Stomach (tissue), 9 donors: ENCODE data around the gene GRWD1. TPM values are rescaled to one million over a fixed set of nuclear protein-coding genes. Genes with fewer than 3 reads are reported as not detected.

ENCODE experiments used
- DNase-seq, 2 donors: peaks; one replicate each; pipeline versions ENCODE4 v3.0.0 to v3.0.0-alpha.2; 2013 to 2019
- H3K27ac ChIP-seq, 5 donors: fragments of 200-600 bp in 4 of 5; sonication (generic) in 4 of 5; one replicate each; pipeline ENCODE4 v1.5.1; 2013 to 2019; ENCODE audit warnings: mild to moderate bottlenecking in 1 of 5, moderate library complexity in 1 of 5
- H3K27me3 ChIP-seq, 3 donors: fragments of 200-600 bp; sonication (generic); one replicate each; pipeline ENCODE4 v1.5.1; 2017 to 2019; ENCODE audit warnings: mixed run types in 1 of 3
- H3K36me3 ChIP-seq, 4 donors: fragments of 200-600 bp; sonication (generic); 1 replicate in 3 of 4; 2 replicates in 1 of 4; pipeline ENCODE4 v1.5.1; 2016 to 2019
- H3K4me1 ChIP-seq, 4 donors: fragments of 200-600 bp; sonication (generic); one replicate each; pipeline ENCODE4 v1.5.1; 2016 to 2019
- H3K4me3 ChIP-seq, 4 donors: fragments of 200-600 bp; sonication (generic) in 3 of 4; one replicate each; pipeline ENCODE4 v1.5.1; 2016 to 2019; ENCODE audit warnings: mild to moderate bottlenecking in 1 of 4
- H3K9me3 ChIP-seq, 4 donors: fragments of 200-600 bp; sonication (generic); one replicate each; pipeline ENCODE4 v1.5.1; 2016 to 2019
- CTCF ChIP-seq, 7 experiments: fragments of 450-650 bp in 4 of 7; fragments of 200-600 bp in 3 of 7; sonication (generic) in 3 of 7; IDR thresholded peaks; one replicate each; pipeline ENCODE4 v1.5.1; 2016 to 2019; ENCODE audit warnings: antibody characterized with exemption in 7 of 7, control low read depth in 2 of 7, mild to moderate bottlenecking in 1 of 7
- EP300 ChIP-seq: sonication (generic); formaldehyde crosslinking; IDR thresholded peaks from one replicate; pipeline ENCODE4 v1.6.1; 2017; ENCODE audit warnings: antibody characterized with exemption
- POLR2A ChIP-seq, 4 donors: fragments of 450-650 bp; IDR thresholded peaks; one replicate each; pipeline ENCODE4 v1.6.1; 2016; ENCODE audit warnings: antibody characterized with exemption in 4 of 4, control low read depth in 2 of 4, mild to moderate bottlenecking in 1 of 4, moderate library complexity in 1 of 4
- POLR2AphosphoS5 ChIP-seq, 3 donors: sonication (generic); formaldehyde crosslinking; IDR thresholded peaks; one replicate each; pipeline ENCODE4 v1.6.1; 2016; ENCODE audit warnings: antibody characterized with exemption in 3 of 3
- WGBS, 5 donors: extraction: QIAGEN DNeasy Blood & Tissue Kit in 3 of 5; methylation state at CpG; one replicate each; pipeline versions ENCODE4 v1.1.5 to v1.1.7; 2013 to 2018; 5-methylcytosine and 5-hydroxymethylcytosine counted together
- intact Hi-C: fragments of 100-400 bp; cut with DNase I; formaldehyde crosslinking; loops from one replicate; pipeline ENCODE4 v1.15.1; 2023; ENCODE audit warnings: low total_unique reads
- polyA plus RNA-seq, 3 donors: library from polyadenylated mRNA; stranded (reverse); fragments of 200-250 nt; gene quantifications; one replicate each; pipeline ENCODE4 v1.2.3, GENCODE V29; 2013
- total RNA-seq, 5 donors: library from RNA; depleted of rRNA; stranded (reverse); fragments of >200 nt; gene quantifications; one replicate each; pipeline versions ENCODE4 v1.1.0 to v1.2.3, GENCODE V29; 2014 to 2016
- donor health status: healthy with polysubstance abuse.
- donor health status: Bipolar disorder and iron deficiency.
- donor health status: healthy.

The GRWD1 gene
- total and polyA plus RNA-seq, 8 donors = 5.8 to 49.4 (median 15.7) TPM

GRCh38 chr19:48491793-48492123 is 46.0 kb downstream of the GRWD1 start:
- H3K4me1 ChIP-seq = peaks cover 30 to 91% (median 65%) of the 10 kb centered on the region in 4 donors
- no peaks in the 10 kb centered on the region for H3K9me3 ChIP-seq
- intact Hi-C loops = no loop called here
- 33 to 40% (median 34%) methylated on average over 10 of the region's 10 CpGs for WGBS, 5 donors
- H3K27me3 ChIP-seq = peaks cover 0 to 28% (median 4%) of the 10 kb centered on the region in 3 donors
- no peak overlapping the region for H3K4me3 ChIP-seq
- peak overlapping the region in 2 of 5 donors; percentile 3 to 42 for H3K27ac ChIP-seq
- DNase-seq = no peak
- no peaks in the 10 kb centered on the region for H3K36me3 ChIP-seq
- TF ChIP-seq POLR2AphosphoS5 (IDR thresholded peaks at IDR 0.05) = no peak
- TF ChIP-seq EP300 = no peak
- no peak for TF ChIP-seq POLR2A (IDR thresholded peaks at IDR 0.05)
- TF ChIP-seq CTCF (IDR thresholded peaks at IDR 0.05) = no peak

- Histone ChIP-seq H3K27me3 (peaks cover 0 to 40% (median 4%) of the 10 kb centered on the region in 3 donors), H3K36me3 (no peaks in the 10 kb centered on the region), H3K4me3 (peak overlapping the region; percentile 47 to 58 (median 52)), H3K27ac (peak overlapping the region; percentile 55 to 87 (median 81)), H3K9me3 (no peaks in the 10 kb centered on the region), H3K4me1 (peaks cover 30 to 91% (median 63%) of the 10 kb centered on the region in 4 donors)
- peak; percentile 97 to 98 for DNase-seq
- intact Hi-C loops = no loop called here
- 1 to 3% (median 2%) methylated on average over 32 to 47 of the region's 47 CpGs for WGBS, 5 donors
- TF ChIP-seq POLR2AphosphoS5 (IDR thresholded peaks at IDR 0.05) = peak; percentile 45 to 92 (median 88)
- TF ChIP-seq EP300 = no peak
These were observed 47.3 kb downstream of the GRWD1 start for GRCh38 chr19:48492925-48493717.

- Histone ChIP-seq H3K4me1 (peaks cover 34 to 89% (median 65%) of the 10 kb centered on the region in 4 donors), H3K9me3 (no peaks in the 10 kb centered on the region), H3K4me3 (peak overlapping the region; percentile 47 to 58 (median 52)), H3K27ac (peak overlapping the region; percentile 55 to 87 (median 81)), H3K27me3 (peaks cover 0 to 48% (median 11%) of the 10 kb centered on the region in 3 donors), H3K36me3 (no peaks in the 10 kb centered on the region)
- WGBS, 5 donors = 3 to 44% (median 5%) methylated on average over 4 to 70 of the region's 70 CpGs
- no peak for DNase-seq
- TF ChIP-seq POLR2AphosphoS5 (IDR thresholded peaks at IDR 0.05) = no peak
- TF ChIP-seq CTCF (IDR thresholded peaks at IDR 0.05) = no peak
- no peak for TF ChIP-seq POLR2A (IDR thresholded peaks at IDR 0.05)
- TF ChIP-seq EP300 = no peak
- intact Hi-C loops = no loop called here
These were observed 48.1 kb downstream of the GRWD1 start for GRCh38 chr19:48493718-48494401.

- TF ChIP-seq POLR2A (IDR thresholded peaks at IDR 0.05) (no peak), EP300 (no peak), CTCF (IDR thresholded peaks at IDR 0.05) (no peak), POLR2AphosphoS5 (IDR thresholded peaks at IDR 0.05) (no peak)
- peaks cover 0 to 59% (median 24%) of the 10 kb centered on the region in 3 donors for H3K27me3 ChIP-seq
- intact Hi-C loops = no loop called here
- peaks cover 38 to 74% (median 64%) of the 10 kb centered on the region in 4 donors for H3K4me1 ChIP-seq
- H3K27ac ChIP-seq = peak overlapping the region in 1 of 5 donors; percentile 1
- H3K4me3 ChIP-seq = no peak overlapping the region
- DNase-seq = no peak
- WGBS, 5 donors = 54 to 68% (median 66%) methylated on average over 6 of the region's 6 CpGs
- H3K9me3 ChIP-seq = no peaks in the 10 kb centered on the region
- H3K36me3 ChIP-seq = no peaks in the 10 kb centered on the region
These were observed 49.6 kb downstream of the GRWD1 start for GRCh38 chr19:48495396-48495795.
